PC-9 (cell line): ENCODE data around the gene SORBS1. TPM values are rescaled to one million over a fixed set of nuclear protein-coding genes. Genes with fewer than 3 reads are reported as not detected.
A peak's percentile ranks its signal among the peaks of the same experiment; 100 is the strongest.

Source experiments
- BruUV-seq: library from RNA; stranded (reverse); fragments of 400-500 nt; replicated peaks from 2 replicates; lab custom pipeline; 2021; lab: Mats Ljungman, UMichigan
- CTCF ChIA-PET: fragments of 300-600 bp; sonication (Branson Sonifier 250); formaldehyde crosslinking; loops from one replicate; lab custom pipeline; 2022; ENCODE audit warnings: antibody characterized with exemption; lab: Charles Lee
- POLR2A ChIA-PET: fragments of 300-600 bp; sonication (Branson Sonifier 250); formaldehyde crosslinking; loops from one replicate; lab custom pipeline; 2022; ENCODE audit warnings: antibody characterized with exemption; ENCODE audit not compliant: unreplicated experiment; lab: Charles Lee
- DNase-seq, 2 experiments: peaks; one replicate each; pipeline versions ENCODE4 v3.0.0 to v3.0.0-alpha.2; 2015 to 2022; ENCODE audit warnings: mixed read lengths in 1 of 2
- H2AFZ ChIP-seq: fragments of 200-600 bp; sonication (generic); 2 replicates; pipeline ENCODE4 v1.8.1; 2017; ENCODE audit warnings: antibody characterized with exemption
- H3F3A ChIP-seq: fragments of 200-600 bp; sonication (generic); 2 replicates; pipeline ENCODE4 v1.8.1; 2017; ENCODE audit warnings: antibody characterized with exemption, mild to moderate bottlenecking, low read depth; ENCODE audit not compliant: insufficient read depth
- H3K27ac ChIP-seq: fragments of 200-600 bp; sonication (generic); 2 replicates; pipeline ENCODE4 v1.6.1; 2016; ENCODE audit warnings: mixed run types
- H3K27me3 ChIP-seq: fragments of 200-600 bp; sonication (generic); 2 replicates; pipeline ENCODE4 v1.6.1; 2016; ENCODE audit warnings: low read depth, mixed run types; ENCODE audit not compliant: insufficient read depth
- H3K36me3 ChIP-seq: fragments of 200-600 bp; sonication (generic); 2 replicates; pipeline ENCODE4 v1.6.1; 2016; ENCODE audit warnings: low read depth, mixed run types
- H3K4me1 ChIP-seq: fragments of 200-600 bp; sonication (generic); replicated peaks from 2 replicates; pipeline ENCODE4 v1.6.1; 2016; ENCODE audit warnings: mixed run types; ENCODE audit not compliant: insufficient read depth
- H3K4me2 ChIP-seq: fragments of 200-600 bp; sonication (generic); 2 replicates; pipeline ENCODE4 v1.6.1; 2017; ENCODE audit warnings: mixed run types
- H3K4me3 ChIP-seq: fragments of 200-600 bp; sonication (generic); 2 replicates; pipeline ENCODE4 v1.6.1; 2016; ENCODE audit warnings: mixed run types
- H3K79me2 ChIP-seq: fragments of 200-600 bp; sonication (generic); 2 replicates; pipeline ENCODE4 v1.6.1; 2017; ENCODE audit warnings: low read depth, mixed run types
- H3K9me2 ChIP-seq: fragments of 200-600 bp; sonication (generic); 2 replicates; pipeline ENCODE4 v1.8.1; 2017; ENCODE audit warnings: mild to moderate bottlenecking; ENCODE audit not compliant: insufficient read depth
- H3K9me3 ChIP-seq: fragments of 200-600 bp; sonication (generic); 2 replicates; pipeline ENCODE4 v1.8.1; 2016; ENCODE audit warnings: low read depth; ENCODE audit not compliant: insufficient read depth
- H4K20me1 ChIP-seq: fragments of 200-600 bp; sonication (generic); 2 replicates; pipeline ENCODE4 v1.8.1; 2017; ENCODE audit not compliant: insufficient read depth
- EZH2 ChIP-seq: fragments of 200-600 bp; sonication (generic); IDR thresholded peaks from 2 replicates; pipeline ENCODE4 v1.8.0; 2017; ENCODE audit warnings: antibody characterized with exemption, low read depth
- intact Hi-C: fragments of 100-400 bp; cut with micrococcal nuclease; formaldehyde crosslinking; loops from one replicate; pipeline ENCODE4 v1.10.0; 2022; ENCODE audit not compliant: unreplicated experiment
- total RNA-seq: library from RNA; stranded (reverse); gene quantifications from 2 replicates; pipeline ENCODE4 v1.2.3, GENCODE V29; 2021
- TF ChIP-seq, protein P1 (sequence below): fragments of 200-600 bp; sonication (generic); conservative IDR thresholded peaks from 2 replicates; pipeline ENCODE4 v1.6.1; 2017; ENCODE audit warnings: mixed run types, antibody characterized with exemption, mild to moderate bottlenecking, moderate library complexity

The SORBS1 gene
- total RNA-seq, 1 experiment from 2014 or later: 5.0 TPM

DNA sequence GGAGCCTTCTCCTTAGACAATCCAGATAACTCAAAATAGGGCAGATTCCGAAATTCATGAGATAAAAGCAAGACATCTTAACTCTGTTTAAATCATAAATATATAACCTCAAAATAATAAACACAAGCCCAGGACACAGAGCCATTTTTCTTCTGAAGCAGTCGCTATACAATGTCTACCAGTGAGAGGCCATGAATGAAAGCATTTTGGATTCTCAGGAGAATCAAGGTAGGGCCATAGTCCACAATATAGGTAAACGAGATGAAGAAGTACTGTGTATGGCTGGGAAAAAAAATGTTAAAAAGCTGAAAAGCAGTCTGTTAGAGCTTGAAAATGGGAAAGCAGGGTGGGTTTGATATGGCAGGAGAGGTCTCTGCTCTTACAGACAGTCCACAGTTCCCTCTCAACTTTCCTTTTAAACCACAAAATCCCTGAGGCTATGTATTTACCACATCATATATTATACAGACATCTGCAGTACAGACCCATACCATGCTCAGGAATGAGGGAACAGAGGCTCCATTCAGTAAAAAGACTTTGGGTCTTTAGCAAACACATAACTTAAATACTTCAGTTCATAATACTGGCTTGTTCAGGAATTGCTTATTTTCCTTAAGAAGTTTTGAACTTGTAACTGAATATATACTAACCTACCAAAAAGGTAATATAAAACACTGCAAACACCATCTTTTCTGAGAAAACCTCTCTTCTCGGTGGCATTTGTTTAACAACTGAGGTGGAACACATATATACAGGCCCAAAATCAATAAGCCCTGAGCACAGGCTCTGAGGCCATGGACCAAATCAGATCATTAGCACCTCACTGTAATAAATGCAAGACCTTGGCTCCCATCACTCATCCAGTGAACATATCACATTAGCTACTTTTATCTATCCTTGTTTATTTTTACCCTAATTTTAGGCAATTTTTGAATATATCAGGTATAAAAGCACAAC, 109.3 kb downstream of the SORBS1 start:
- Histone ChIP-seq H3F3A (no peaks in the 10 kb centered on the region), H3K27me3 (no peaks in the 10 kb centered on the region), H3K27ac (no peak overlapping the region), H3K9me2 (no peaks in the 10 kb centered on the region), H2AFZ (no peak overlapping the region), H3K36me3 (no peaks in the 10 kb centered on the region), H3K4me3 (no peak overlapping the region), H3K79me2 (no peaks in the 10 kb centered on the region), H3K4me2 (no peak overlapping the region), H3K4me1 (no peaks in the 10 kb centered on the region), H4K20me1 (no peaks in the 10 kb centered on the region), H3K9me3 (no peaks in the 10 kb centered on the region)
- DNase-seq: peak in 1 of 2 experiments; percentile 39
- no peak for TF ChIP-seq EZH2
- TF ChIP-seq, protein P1, sequence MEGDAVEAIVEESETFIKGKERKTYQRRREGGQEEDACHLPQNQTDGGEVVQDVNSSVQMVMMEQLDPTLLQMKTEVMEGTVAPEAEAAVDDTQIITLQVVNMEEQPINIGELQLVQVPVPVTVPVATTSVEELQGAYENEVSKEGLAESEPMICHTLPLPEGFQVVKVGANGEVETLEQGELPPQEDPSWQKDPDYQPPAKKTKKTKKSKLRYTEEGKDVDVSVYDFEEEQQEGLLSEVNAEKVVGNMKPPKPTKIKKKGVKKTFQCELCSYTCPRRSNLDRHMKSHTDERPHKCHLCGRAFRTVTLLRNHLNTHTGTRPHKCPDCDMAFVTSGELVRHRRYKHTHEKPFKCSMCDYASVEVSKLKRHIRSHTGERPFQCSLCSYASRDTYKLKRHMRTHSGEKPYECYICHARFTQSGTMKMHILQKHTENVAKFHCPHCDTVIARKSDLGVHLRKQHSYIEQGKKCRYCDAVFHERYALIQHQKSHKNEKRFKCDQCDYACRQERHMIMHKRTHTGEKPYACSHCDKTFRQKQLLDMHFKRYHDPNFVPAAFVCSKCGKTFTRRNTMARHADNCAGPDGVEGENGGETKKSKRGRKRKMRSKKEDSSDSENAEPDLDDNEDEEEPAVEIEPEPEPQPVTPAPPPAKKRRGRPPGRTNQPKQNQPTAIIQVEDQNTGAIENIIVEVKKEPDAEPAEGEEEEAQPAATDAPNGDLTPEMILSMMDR: no peak
- POLR2A ChIA-PET: no interaction called here
- intact Hi-C loops: no loop called here
- BruUV-seq: no TSS peak
- CTCF ChIA-PET: no interaction called here

DNA sequence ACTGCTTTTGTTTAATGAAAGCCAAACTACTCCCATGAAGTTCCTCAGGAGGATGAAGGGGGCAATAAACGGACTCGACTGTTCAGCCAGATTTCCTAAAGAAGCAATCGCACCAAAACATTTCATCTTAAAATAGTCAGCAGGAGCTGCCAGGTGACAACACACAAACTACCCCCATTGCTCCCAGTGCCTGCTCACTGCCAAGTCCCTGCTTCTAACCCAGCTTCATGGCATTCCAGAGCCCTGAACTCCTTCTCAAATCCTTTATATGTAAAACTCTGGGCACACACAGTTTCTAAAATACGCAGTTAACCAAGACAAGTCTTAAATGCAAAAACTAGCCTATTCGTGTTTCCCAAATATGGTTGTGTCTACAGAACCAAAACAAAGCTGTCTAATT, 110.0 kb downstream of the SORBS1 start:
- Histone ChIP-seq H4K20me1 (no peaks in the 10 kb centered on the region), H3K9me3 (no peaks in the 10 kb centered on the region), H3K36me3 (no peaks in the 10 kb centered on the region), H3K4me2 (no peak overlapping the region), H3K27ac (no peak overlapping the region), H3K4me3 (no peak overlapping the region), H2AFZ (no peak overlapping the region), H3F3A (no peaks in the 10 kb centered on the region), H3K9me2 (no peaks in the 10 kb centered on the region), H3K79me2 (no peaks in the 10 kb centered on the region), H3K27me3 (no peaks in the 10 kb centered on the region), H3K4me1 (no peaks in the 10 kb centered on the region)
- DNase-seq: no peak
- BruUV-seq: no TSS peak
- POLR2A ChIA-PET: no interaction called here
- intact Hi-C loops: no loop called here
- CTCF ChIA-PET: no interaction called here
- TF ChIP-seq, protein P1: no peak
- no peak for TF ChIP-seq EZH2

DNA sequence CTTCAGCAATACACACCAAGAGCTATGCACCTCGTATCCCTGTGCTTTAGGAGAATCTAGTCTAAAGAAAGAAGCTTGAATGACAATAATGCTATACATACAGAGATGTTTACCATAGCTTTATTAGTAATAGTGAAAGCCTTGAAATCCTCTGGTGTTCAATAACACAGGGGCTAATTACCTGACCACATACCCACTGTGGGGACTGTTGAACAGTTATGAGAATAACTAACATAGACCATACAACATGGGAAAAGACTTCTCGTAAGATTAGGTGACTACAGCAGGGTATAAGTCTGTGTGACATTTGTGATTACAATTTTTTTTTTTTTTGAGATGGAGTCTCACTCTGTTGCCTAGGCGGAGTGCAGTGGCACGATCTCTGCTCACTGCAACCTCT, 111.0 kb downstream of the SORBS1 start:
- no peaks in the 10 kb centered on the region for H4K20me1 ChIP-seq
- POLR2A ChIA-PET: no interaction called here
- CTCF ChIA-PET: no interaction called here
- BruUV-seq: no TSS peak
- no peaks in the 10 kb centered on the region for H3K27me3 ChIP-seq
- H3K36me3 ChIP-seq: no peaks in the 10 kb centered on the region
- no peaks in the 10 kb centered on the region for H3F3A ChIP-seq
- H2AFZ ChIP-seq: no peak overlapping the region
- no peaks in the 10 kb centered on the region for H3K79me2 ChIP-seq
- no peak overlapping the region for H3K4me3 ChIP-seq
- H3K9me3 ChIP-seq: no peaks in the 10 kb centered on the region
- H3K27ac ChIP-seq: no peak overlapping the region
- no peak for TF ChIP-seq EZH2
- TF ChIP-seq, protein P1: no peak
- peaks cover 6% of the 10 kb centered on the region; the same call in 1 of the 2 replicates for H3K4me1 ChIP-seq
- H3K4me2 ChIP-seq: no peak overlapping the region
- intact Hi-C loops: no loop called here
- no peaks in the 10 kb centered on the region for H3K9me2 ChIP-seq
- DNase-seq: no peak
